GM18951 (cell line): ENCODE measurements around the gene TM7SF3.
"Not testable (repeated sequence)": the region's sequence is repeated elsewhere in the genome, so short reads cannot be mapped to it uniquely, and the experiment has no call there.

Experiments used
- POLR2A ChIP-seq: IDR thresholded peaks from 4 replicates; pipeline ENCODE4 v1.6.1; 2011; ENCODE audit warnings: mild to moderate bottlenecking; ENCODE audit not compliant: insufficient read length, insufficient read depth; ENCODE audit errors: extremely low read depth
- in situ Hi-C: fragments of 300-500 bp; cut with MboI; formaldehyde crosslinking; loops from one replicate; pipeline ENCODE4 v1.12.0; 2022; ENCODE audit warnings: low sequenced_read_pairs, mixed read lengths, inconsistent platforms; ENCODE audit not compliant: unreplicated experiment

The TM7SF3 gene

GRCh38 chr12:26987634-26988424 is 26.4 kb downstream of the TM7SF3 start:
- in situ Hi-C loops: no loop called here
- no peak for TF ChIP-seq POLR2A

GRCh38 chr12:26982866-26983265 is 31.3 kb downstream of the TM7SF3 start:
- in situ Hi-C loops: no loop called here

GRCh38 chr12:26979733-26980132 is 34.5 kb downstream of the TM7SF3 start:
- TF ChIP-seq POLR2A: no peak
- in situ Hi-C loops: no loop called here

More at GRCh38 chr12:26982866-26983265, 31.3 kb downstream of the TM7SF3 start:
- no peak for TF ChIP-seq POLR2A

DNA sequence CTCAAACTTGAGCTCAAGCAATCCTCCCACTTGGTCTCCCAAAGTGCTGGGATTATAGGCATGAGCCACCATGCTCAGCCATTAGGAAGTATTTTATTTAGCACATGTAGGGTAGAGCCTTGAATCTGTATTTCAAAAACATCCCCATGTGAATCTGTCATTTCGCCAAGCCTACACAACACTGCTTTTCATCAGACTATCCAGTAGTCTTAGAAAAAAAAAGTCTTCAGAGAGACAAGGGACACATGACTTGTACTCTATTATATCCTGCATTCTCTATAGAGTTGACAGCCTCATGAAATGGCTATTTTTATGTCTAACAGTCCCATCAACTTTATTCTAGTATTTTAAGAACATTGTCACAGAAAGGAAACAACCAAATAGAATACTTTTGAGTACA is 35.4 kb downstream of the TM7SF3 start:
- in situ Hi-C loops: no loop called here

GRCh38 chr12:26976687-26977086 is 37.5 kb downstream of the TM7SF3 start:
- in situ Hi-C loops: no loop called here
- no peak for TF ChIP-seq POLR2A

More for the DNA sequence above, 35.4 kb downstream of the TM7SF3 start:
- TF ChIP-seq POLR2A: no peak

DNA sequence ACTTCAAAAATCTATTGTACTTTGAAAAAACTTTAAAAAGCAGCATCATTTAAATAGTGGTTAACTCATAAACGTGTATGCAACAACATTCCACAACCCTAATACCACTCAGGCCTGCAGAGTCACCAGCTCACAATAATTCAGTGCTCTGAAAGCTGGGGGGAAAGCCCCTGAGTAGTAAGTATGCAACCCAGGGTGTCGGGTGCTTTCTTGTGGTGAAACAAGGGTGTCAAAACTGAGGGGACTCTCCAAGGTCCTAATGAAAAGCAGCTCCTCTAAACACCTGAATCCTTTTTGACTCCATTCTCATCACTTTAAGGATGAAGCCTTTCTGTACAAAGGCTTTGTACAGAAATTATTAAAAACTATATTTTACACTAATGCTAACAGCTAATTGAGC is 42.2 kb downstream of the TM7SF3 start:
- in situ Hi-C loops: no loop called here
- TF ChIP-seq POLR2A: no peak

GRCh38 chr12:26970136-26970535 is 44.0 kb downstream of the TM7SF3 start:
- no peak for TF ChIP-seq POLR2A
- in situ Hi-C loops: no loop called here

GRCh38 chr12:26966842-26967241 is 47.3 kb downstream of the TM7SF3 start:
- in situ Hi-C loops: no loop called here
- TF ChIP-seq POLR2A: no peak

GRCh38 chr12:26963413-26963812 is 50.8 kb downstream of the TM7SF3 start:
- in situ Hi-C loops: no loop called here
- TF ChIP-seq POLR2A: no peak

DNA sequence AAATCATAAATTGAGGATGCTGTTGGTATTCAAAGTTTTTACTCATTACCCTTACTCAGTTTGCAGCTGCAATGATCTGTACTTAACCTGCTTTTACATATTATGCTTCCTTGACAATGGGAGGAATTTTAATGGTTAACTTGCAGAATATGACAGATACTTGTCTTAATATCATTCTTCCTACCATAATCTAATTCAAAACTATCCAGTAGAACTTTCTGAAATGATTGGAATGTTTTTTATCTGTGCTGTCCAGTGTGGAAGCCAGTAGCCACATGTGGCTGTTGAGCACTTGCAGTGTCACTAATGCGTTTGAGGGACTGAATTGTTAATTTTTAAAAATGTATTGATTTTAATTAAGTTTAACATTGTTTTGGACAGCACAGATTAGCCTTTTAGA is 52.4 kb downstream of the TM7SF3 start:
- in situ Hi-C loops: no loop called here
- no peak for TF ChIP-seq POLR2A

DNA sequence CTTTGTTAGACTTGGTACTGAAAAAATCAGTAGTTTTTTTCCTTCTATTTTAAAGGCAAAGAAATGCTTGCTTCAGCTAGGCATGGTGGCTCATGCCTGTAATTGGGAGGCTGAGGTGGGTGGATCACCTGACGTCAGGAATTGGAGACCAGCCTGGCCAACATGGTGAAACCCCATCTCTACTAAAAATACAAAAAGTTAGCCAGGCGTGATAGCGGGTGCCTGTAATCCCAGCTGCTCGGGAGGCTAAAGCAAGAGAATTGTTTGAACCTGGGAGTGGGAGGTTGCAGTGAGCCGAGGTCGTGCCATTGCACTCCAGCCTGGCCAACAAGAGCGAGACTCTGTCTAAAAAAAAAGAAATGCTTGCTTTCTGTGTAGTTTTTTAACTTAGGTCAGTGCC is 52.8 kb downstream of the TM7SF3 start:
- in situ Hi-C loops: not testable (repeated sequence)

DNA sequence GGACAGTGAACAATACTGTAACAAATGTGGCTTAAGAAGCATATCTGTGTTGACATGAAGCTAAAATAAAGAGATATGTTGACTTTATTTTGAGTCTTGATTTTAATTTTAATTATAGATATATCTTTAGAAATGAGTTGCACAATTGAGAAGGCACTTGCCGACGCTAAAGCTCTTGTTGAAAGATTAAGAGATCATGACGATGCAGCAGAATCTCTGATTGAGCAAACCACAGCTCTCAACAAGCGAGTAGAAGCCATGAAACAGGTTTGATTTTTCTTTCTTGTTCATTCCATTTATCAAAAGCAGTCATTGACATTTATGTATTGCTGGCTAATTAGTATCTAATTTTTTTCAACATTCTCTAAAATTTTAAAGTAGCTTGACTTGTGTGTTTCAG is 60.2 kb downstream of the TM7SF3 start:
- no peak for TF ChIP-seq POLR2A
- in situ Hi-C loops: no loop called here

GRCh38 chr12:26953447-26953846 is 60.7 kb downstream of the TM7SF3 start:
- in situ Hi-C loops: no loop called here
- no peak for TF ChIP-seq POLR2A

DNA sequence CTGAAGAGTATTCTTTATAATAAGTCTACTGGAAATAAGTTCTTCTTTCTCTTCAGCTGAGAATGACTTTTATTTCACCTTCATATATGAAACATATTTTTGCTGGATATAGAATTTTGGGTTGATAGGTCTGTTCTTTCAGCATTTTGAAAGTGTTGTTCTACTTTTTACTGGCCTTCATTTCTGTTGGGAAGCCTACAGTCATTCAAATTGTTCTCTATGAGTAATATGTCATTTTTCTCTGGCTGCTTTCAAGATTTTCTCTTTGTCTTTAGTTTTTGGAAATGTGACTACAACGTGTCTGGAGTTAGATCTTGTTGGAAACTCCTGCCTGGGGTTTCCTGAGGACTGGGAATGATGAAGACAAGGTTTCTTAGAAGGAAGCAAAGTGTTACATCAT is 65.9 kb downstream of the TM7SF3 start:
- no peak for TF ChIP-seq POLR2A
- in situ Hi-C loops: no loop called here

GRCh38 chr12:26941215-26941594 is 73.0 kb downstream of the TM7SF3 start:
- in situ Hi-C loops: no loop called here

More at GRCh38 chr12:26941215-26941594, 73.0 kb downstream of the TM7SF3 start:
- TF ChIP-seq POLR2A: no peak
